GM18951 (cell line): ENCODE measurements around the gene ANKRD40.
"Not testable (repeated sequence)": the region's sequence is repeated elsewhere in the genome, so short reads cannot be mapped to it uniquely, and the experiment has no call there.

ENCODE experiments used
- POLR2A ChIP-seq: IDR thresholded peaks from 4 replicates; pipeline ENCODE4 v1.6.1; 2011; ENCODE audit warnings: mild to moderate bottlenecking; ENCODE audit not compliant: insufficient read length, insufficient read depth; ENCODE audit errors: extremely low read depth
- in situ Hi-C: fragments of 300-500 bp; cut with MboI; formaldehyde crosslinking; loops from one replicate; pipeline ENCODE4 v1.12.0; 2022; ENCODE audit warnings: low sequenced_read_pairs, mixed read lengths, inconsistent platforms; ENCODE audit not compliant: unreplicated experiment

ANKRD40 gene

GRCh38 chr17:50707289-50708049 is at the start of gene ANKRD40:
ANKRD40 (minus strand) TSS chr17:50707914; CDS start chr17:50707654, 260 bp downstream.
- in situ Hi-C loops, result no loop called here
- peak; percentile 75 for TF ChIP-seq POLR2A

- in situ Hi-C loops, result no loop called here
- no peak for TF ChIP-seq POLR2A
Measured at GRCh38 chr17:50754521-50754920, 46.8 kb upstream of the ANKRD40 start.

- TF ChIP-seq POLR2A, result no peak
- in situ Hi-C loops, result no loop called here
Measured at GRCh38 chr17:50749245-50749644, 41.5 kb upstream of the ANKRD40 start.

GRCh38 chr17:50745631-50746030 is 37.9 kb upstream of the ANKRD40 start:
- in situ Hi-C loops, result no loop called here
- no peak for TF ChIP-seq POLR2A

GRCh38 chr17:50739098-50739497 is 31.4 kb upstream of the ANKRD40 start:
- no peak for TF ChIP-seq POLR2A
- in situ Hi-C loops, result no loop called here

- no peak for TF ChIP-seq POLR2A
- in situ Hi-C loops, result no loop called here
Measured at GRCh38 chr17:50737118-50737698, 29.5 kb upstream of the ANKRD40 start.

- no peak for TF ChIP-seq POLR2A
- in situ Hi-C loops, result no loop called here
Measured at GRCh38 chr17:50735287-50735686, 27.6 kb upstream of the ANKRD40 start.

- in situ Hi-C loops, result no loop called here
Measured at GRCh38 chr17:50731575-50732460, 24.1 kb upstream of the ANKRD40 start.

GRCh38 chr17:50728881-50729765 is 21.4 kb upstream of the ANKRD40 start:
- in situ Hi-C loops, result no loop called here
- no peak for TF ChIP-seq POLR2A

More at GRCh38 chr17:50731575-50732460, 24.1 kb upstream of the ANKRD40 start:
- TF ChIP-seq POLR2A, result no peak

GRCh38 chr17:50728112-50728429 is 20.4 kb upstream of the ANKRD40 start:
- no peak for TF ChIP-seq POLR2A
- in situ Hi-C loops, result no loop called here

GRCh38 chr17:50725769-50726655 is 18.3 kb upstream of the ANKRD40 start:
- in situ Hi-C loops, result no loop called here
- no peak for TF ChIP-seq POLR2A

GRCh38 chr17:50724622-50725021 is 16.9 kb upstream of the ANKRD40 start:
- in situ Hi-C loops, result not testable (repeated sequence)
